Lung microvascular endothelial cell (primary cell): ENCODE measurements around the gene ESYT1. TPM values are rescaled to one million over a fixed set of nuclear protein-coding genes. Genes with fewer than 3 reads are reported as not detected.

Experiments
- DNase-seq, 2 donors: peaks; one replicate each; pipeline versions ENCODE4 v3.0.0 to v3.0.0-alpha.2; 2010; ENCODE audit warnings: low read depth in 2 of 2
- total RNA-seq: library from RNA; depleted of rRNA; stranded (reverse); fragments of >200 nt; gene quantifications from 2 replicates; pipeline ENCODE4 v1.2.1, GENCODE V29; 2014

The ESYT1 gene
- total RNA-seq, 1 donor from 2014 or later = 326 TPM

GRCh38 chr12:56155256-56155845 is 27.3 kb downstream of the ESYT1 start:
- no peak for DNase-seq

- peak in 1 of 2 donors; percentile 32 for DNase-seq
Observed at GRCh38 chr12:56156464-56157200, 28.6 kb downstream of the ESYT1 start.

GRCh38 chr12:56157201-56158028 is 29.3 kb downstream of the ESYT1 start:
- DNase-seq = peak; percentile 89 to 93

GRCh38 chr12:56158029-56158925 is 30.2 kb downstream of the ESYT1 start, which contains the start of gene MYL6:
Gene MYL6, plus strand, starts transcription at chr12:56158359. Its CDS starts 43 bp downstream, at chr12:56158402.
- DNase-seq = peak; percentile 98 to 99

- DNase-seq = peak; percentile 30 to 78
Observed at GRCh38 chr12:56158926-56159461, 30.9 kb downstream of the ESYT1 start.

- no peak for DNase-seq
Observed at GRCh38 chr12:56159482-56160192, 31.6 kb downstream of the ESYT1 start.

GRCh38 chr12:56160193-56160763 is 32.2 kb downstream of the ESYT1 start:
- peak; percentile 73 to 93 for DNase-seq

GRCh38 chr12:56160894-56161689 is 33.0 kb downstream of the ESYT1 start:
- no peak for DNase-seq

- no peak for DNase-seq
Observed at GRCh38 chr12:56161690-56162351, 33.8 kb downstream of the ESYT1 start.

- DNase-seq = no peak
Observed at GRCh38 chr12:56162468-56163290, 34.6 kb downstream of the ESYT1 start.

- no peak for DNase-seq
Observed at GRCh38 chr12:56163533-56164344, 35.7 kb downstream of the ESYT1 start.

GRCh38 chr12:56164345-56164729 is 36.3 kb downstream of the ESYT1 start:
- no peak for DNase-seq

- no peak for DNase-seq
Observed at GRCh38 chr12:56165369-56165768, 37.3 kb downstream of the ESYT1 start.

- DNase-seq = no peak
Observed at GRCh38 chr12:56169229-56169759, 41.2 kb downstream of the ESYT1 start.

- DNase-seq = no peak
Observed at GRCh38 chr12:56172839-56173238, 44.8 kb downstream of the ESYT1 start.

- DNase-seq = no peak
Observed at GRCh38 chr12:56178347-56178746, 50.3 kb downstream of the ESYT1 start.
